Ovary (tissue), 3 donors: ENCODE data around the gene CD36.

Source experiments
- EP300 ChIP-seq: sonication (generic); formaldehyde crosslinking; IDR thresholded peaks from one replicate; pipeline ENCODE4 v1.6.1; 2017; ENCODE audit warnings: antibody characterized with exemption
- POLR2A ChIP-seq: fragments of 450-650 bp; IDR thresholded peaks from one replicate; pipeline ENCODE4 v1.6.1; 2017; ENCODE audit warnings: antibody characterized with exemption, mild to moderate bottlenecking, moderate library complexity
- TF ChIP-seq, protein P1 (sequence below), 3 donors: fragments of 450-650 bp in 2 of 3; fragments of 200-600 bp in 1 of 3; IDR thresholded peaks; one replicate each; pipeline versions ENCODE4 v1.5.1 to v1.8.0; 2016 to 2022; ENCODE audit warnings: antibody characterized with exemption in 3 of 3, mild to moderate bottlenecking in 1 of 3
- donor health status: DM: no; HTN: no; CAD: no.

GRCh38 chr7:80682744-80683143 is 44.3 kb downstream of the CD36 start:
- TF ChIP-seq POLR2A (no peak), EP300 (no peak)
- TF ChIP-seq, protein P1, sequence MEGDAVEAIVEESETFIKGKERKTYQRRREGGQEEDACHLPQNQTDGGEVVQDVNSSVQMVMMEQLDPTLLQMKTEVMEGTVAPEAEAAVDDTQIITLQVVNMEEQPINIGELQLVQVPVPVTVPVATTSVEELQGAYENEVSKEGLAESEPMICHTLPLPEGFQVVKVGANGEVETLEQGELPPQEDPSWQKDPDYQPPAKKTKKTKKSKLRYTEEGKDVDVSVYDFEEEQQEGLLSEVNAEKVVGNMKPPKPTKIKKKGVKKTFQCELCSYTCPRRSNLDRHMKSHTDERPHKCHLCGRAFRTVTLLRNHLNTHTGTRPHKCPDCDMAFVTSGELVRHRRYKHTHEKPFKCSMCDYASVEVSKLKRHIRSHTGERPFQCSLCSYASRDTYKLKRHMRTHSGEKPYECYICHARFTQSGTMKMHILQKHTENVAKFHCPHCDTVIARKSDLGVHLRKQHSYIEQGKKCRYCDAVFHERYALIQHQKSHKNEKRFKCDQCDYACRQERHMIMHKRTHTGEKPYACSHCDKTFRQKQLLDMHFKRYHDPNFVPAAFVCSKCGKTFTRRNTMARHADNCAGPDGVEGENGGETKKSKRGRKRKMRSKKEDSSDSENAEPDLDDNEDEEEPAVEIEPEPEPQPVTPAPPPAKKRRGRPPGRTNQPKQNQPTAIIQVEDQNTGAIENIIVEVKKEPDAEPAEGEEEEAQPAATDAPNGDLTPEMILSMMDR (IDR thresholded peaks at IDR 0.05), result no peak
